ENCODE measurements around the gene CLDN4.

The CLDN4 gene

DNA sequence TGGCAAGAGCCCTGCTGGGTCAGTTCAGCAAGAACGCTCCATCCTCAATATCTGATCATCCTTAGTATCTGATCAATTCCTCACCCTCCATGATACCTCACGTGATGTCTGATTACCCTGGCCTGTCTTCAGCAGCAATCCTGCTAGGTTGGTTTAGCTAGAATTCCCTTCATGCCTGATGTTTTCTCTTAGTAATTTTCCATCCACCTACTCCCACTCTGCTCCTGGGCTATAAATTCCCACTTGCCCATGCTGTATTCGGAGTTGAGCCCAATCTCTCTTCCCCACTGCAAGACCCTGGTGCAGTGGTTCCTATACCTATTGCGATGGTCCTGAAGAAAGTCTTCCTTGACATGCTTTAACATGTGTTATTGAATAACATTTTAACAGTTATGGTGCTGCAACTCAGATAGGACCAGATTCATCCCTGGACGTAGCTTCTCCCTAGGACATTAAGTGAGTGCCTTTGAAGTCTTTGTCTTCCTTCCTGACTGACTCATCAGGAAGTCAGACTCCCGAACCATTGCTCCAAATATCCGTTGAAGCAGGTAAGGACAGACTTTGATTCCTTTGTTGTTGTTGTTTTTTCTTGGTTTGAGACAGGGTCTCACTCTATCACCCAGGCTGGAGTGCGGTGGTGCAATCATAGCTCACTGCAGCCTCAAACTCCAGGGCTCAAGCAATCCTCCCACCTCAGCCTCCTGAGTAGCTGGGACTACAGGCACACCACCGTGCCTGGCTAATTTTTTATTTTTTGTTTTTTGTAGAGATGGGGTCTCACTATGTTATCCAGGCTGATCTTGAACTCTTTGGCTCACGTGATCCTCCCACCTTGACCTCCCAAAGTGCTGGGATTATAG lies 31.3 kb upstream of the CLDN4 start:
- TF ChIP-seq, protein P1, sequence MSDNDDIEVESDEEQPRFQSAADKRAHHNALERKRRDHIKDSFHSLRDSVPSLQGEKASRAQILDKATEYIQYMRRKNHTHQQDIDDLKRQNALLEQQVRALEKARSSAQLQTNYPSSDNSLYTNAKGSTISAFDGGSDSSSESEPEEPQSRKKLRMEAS (IDR thresholded peaks at IDR 0.05; ENCODE audit: low read depth, low read length) = no peak
- TF ChIP-seq, protein P2, sequence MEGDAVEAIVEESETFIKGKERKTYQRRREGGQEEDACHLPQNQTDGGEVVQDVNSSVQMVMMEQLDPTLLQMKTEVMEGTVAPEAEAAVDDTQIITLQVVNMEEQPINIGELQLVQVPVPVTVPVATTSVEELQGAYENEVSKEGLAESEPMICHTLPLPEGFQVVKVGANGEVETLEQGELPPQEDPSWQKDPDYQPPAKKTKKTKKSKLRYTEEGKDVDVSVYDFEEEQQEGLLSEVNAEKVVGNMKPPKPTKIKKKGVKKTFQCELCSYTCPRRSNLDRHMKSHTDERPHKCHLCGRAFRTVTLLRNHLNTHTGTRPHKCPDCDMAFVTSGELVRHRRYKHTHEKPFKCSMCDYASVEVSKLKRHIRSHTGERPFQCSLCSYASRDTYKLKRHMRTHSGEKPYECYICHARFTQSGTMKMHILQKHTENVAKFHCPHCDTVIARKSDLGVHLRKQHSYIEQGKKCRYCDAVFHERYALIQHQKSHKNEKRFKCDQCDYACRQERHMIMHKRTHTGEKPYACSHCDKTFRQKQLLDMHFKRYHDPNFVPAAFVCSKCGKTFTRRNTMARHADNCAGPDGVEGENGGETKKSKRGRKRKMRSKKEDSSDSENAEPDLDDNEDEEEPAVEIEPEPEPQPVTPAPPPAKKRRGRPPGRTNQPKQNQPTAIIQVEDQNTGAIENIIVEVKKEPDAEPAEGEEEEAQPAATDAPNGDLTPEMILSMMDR (IDR thresholded peaks at IDR 0.05; ENCODE audit: low read depth, low read length) = no peak
- TF ChIP-seq POLR2A (IDR thresholded peaks at IDR 0.05; ENCODE audit: extremely low read depth, insufficient read length) = no peak
- DNase-seq (ENCODE audit: low read depth) = no peak
- no peak overlapping the region for H3K4me3 ChIP-seq (ENCODE audit: low read depth, low read length)

DNA sequence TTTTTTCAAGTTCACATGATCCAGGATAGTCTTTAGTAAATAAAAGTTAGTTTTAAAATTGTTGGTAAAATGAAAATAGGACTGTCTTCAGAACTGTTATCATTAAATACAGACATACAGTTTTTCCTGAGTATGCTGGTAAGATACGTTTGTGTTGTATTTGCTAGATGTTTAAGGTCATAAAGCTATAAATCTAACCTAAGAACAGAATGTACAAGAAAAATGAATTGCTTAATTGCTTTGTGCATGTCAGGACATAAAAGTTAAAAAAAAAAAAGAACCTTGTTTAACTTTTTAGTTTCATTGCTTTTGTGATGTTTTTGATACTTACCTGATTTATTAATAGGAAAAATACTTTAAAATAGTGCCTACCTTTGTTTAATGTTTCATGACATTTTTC lies 29.2 kb upstream of the CLDN4 start:
- DNase-seq (ENCODE audit: low read depth) = no peak
- no peak overlapping the region for H3K4me3 ChIP-seq (ENCODE audit: low read depth, low read length)
- TF ChIP-seq POLR2A (IDR thresholded peaks at IDR 0.05; ENCODE audit: extremely low read depth, insufficient read length) = no peak
- TF ChIP-seq MYC (IDR thresholded peaks at IDR 0.05; ENCODE audit: low read depth, low read length) = no peak
- TF ChIP-seq, protein P1 (IDR thresholded peaks at IDR 0.05; ENCODE audit: low read depth, low read length) = no peak
- TF ChIP-seq, protein P2 (IDR thresholded peaks at IDR 0.05; ENCODE audit: low read depth, low read length) = no peak

DNA sequence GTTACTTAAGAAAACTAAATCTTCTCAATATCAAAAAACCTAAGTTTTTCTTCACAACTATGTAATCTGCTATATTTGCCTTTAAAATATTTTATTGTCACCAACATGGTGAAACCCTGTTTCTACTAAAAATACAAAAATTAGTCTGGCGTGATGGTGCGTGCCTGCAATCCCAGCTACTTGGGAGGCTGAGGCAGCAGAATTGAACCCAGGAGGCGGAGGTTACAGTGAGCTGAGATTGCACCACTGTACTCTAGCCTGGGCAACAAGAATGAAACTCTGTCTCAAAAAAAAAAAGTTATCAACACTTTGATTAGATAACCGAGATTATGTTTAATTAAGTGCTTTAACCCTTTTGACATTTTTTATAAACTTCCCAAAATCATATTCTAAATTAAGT lies 28.3 kb upstream of the CLDN4 start:
- TF ChIP-seq, protein P1 (IDR thresholded peaks at IDR 0.05; ENCODE audit: low read depth, low read length) = no peak
- TF ChIP-seq POLR2A (IDR thresholded peaks at IDR 0.05; ENCODE audit: extremely low read depth, insufficient read length) (no peak), MYC (IDR thresholded peaks at IDR 0.05; ENCODE audit: low read depth, low read length) (no peak)
- TF ChIP-seq, protein P2 (IDR thresholded peaks at IDR 0.05; ENCODE audit: low read depth, low read length) = no peak
- no peak overlapping the region for H3K4me3 ChIP-seq (ENCODE audit: low read depth, low read length)

DNA sequence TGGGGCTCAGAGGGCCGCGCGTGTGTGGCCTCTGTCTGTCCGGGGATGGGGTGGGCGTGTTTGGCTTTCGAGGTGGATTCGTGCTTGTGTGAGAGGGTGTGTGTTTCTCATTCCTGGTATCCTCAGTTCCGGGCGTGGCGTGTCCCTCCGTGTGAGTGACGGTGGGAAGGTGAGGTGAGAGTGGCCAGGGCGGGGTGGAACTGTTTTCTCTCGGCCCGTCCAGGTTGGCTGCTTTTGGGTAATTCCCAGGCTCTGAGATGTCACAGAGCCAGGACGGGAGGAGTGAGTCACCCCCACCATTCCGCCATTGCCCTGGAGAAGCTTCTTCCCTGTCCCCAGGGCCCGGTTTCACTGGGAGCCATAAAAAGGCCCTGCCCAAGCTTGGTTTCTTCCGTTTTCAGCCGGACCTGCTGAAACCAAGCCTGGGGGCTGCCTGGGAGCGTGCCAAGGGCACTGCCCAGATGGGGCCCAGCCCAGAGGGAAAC lies 21.3 kb upstream of the CLDN4 start:
- H3K4me3 ChIP-seq (ENCODE audit: low read depth, low read length) = no peak overlapping the region
- TF ChIP-seq, protein P1 (IDR thresholded peaks at IDR 0.05; ENCODE audit: low read depth, low read length) = no peak
- TF ChIP-seq POLR2A (IDR thresholded peaks at IDR 0.05; ENCODE audit: extremely low read depth, insufficient read length) (no peak), MYC (IDR thresholded peaks at IDR 0.05; ENCODE audit: low read depth, low read length) (no peak)
- TF ChIP-seq, protein P2 (IDR thresholded peaks at IDR 0.05; ENCODE audit: low read depth, low read length) = no peak
- no peak for DNase-seq (ENCODE audit: low read depth)

More for the DNA sequence above, 28.3 kb upstream of the CLDN4 start:
- no peak for DNase-seq (ENCODE audit: low read depth)

DNA sequence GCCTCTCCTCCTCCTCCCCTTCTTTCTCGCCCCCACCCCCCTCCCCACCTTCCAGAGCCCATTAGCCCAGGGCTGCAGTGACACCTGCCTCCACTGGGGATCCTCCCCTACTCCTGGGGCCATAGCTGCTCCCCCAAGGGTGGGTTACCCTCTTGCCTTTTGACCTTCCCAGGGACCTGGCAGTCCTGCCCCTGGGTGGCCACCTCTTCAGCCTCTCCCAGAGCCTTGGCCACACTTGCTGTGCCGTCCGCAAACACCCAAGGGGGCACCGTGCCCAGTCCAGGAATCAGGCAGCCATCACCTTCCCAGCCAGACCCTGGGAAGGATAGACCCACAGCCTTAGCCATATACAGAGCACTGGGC lies 19.8 kb upstream of the CLDN4 start:
- TF ChIP-seq MYC (IDR thresholded peaks at IDR 0.05; ENCODE audit: low read depth, low read length) (no peak), POLR2A (IDR thresholded peaks at IDR 0.05; ENCODE audit: extremely low read depth, insufficient read length) (no peak)
- TF ChIP-seq, protein P2 (IDR thresholded peaks at IDR 0.05; ENCODE audit: low read depth, low read length) = no peak
- TF ChIP-seq, protein P1 (IDR thresholded peaks at IDR 0.05; ENCODE audit: low read depth, low read length) = no peak
- no peak for DNase-seq (ENCODE audit: low read depth)
- H3K4me3 ChIP-seq (ENCODE audit: low read depth, low read length) = no peak overlapping the region

Measured in NB4 (cell line).